K562 (cell line): ENCODE results near the gene LGR6. TPM values are rescaled to one million over a fixed set of nuclear protein-coding genes. Genes with fewer than 3 reads are reported as not detected.

ENCODE experiments used
- DIDO1 ChIP-seq: fragments of 450-650 bp; IDR thresholded peaks from 2 replicates; pipeline ENCODE4 v1.6.1; 2016; ENCODE audit warnings: low read depth, missing biosample characterization, missing genetic modification characterization
- PATZ1 ChIP-seq: fragments of 250-450 bp; sonication (Bioruptor Pico); IDR thresholded peaks from 2 replicates; pipeline ENCODE4 v1.5.0; 2020; ENCODE audit warnings: mild to moderate bottlenecking, borderline replicate concordance
- PRDM10 ChIP-seq: fragments of 450-650 bp; IDR thresholded peaks from 2 replicates; pipeline ENCODE4 v1.6.1; 2018; ENCODE audit not compliant: partially characterized antibody
- RBM39 ChIP-seq: fragments of 200-400 bp; formaldehyde crosslinking; optimal IDR thresholded peaks from 2 replicates; pipeline ENCODE3; 2018; ENCODE audit warnings: low read depth, low read length
- THAP7 ChIP-seq: fragments of 250-450 bp; sonication (Bioruptor Pico); IDR thresholded peaks from 2 replicates; pipeline ENCODE4 v1.5.0; 2021
- ZFX ChIP-seq: sonication (generic); formaldehyde crosslinking; IDR thresholded peaks from 2 replicates; pipeline ENCODE4 v1.8.0; 2022; ENCODE audit warnings: mild to moderate bottlenecking, missing genetic modification reagents, moderate library complexity
- polyA plus RNA-seq, 8 experiments: library from polyadenylated mRNA; depleted of rRNA in 4 of 8; stranded (reverse) in 5 of 8; unstranded in 3 of 8; fragments of >200 nt; fragmentation: Nextera tagmentation in 2 of 8; fragmentation: Illumina TruSeq in 1 of 8; extraction: Ambion mirVana in 2 of 8; extraction: Trizol in 1 of 8; gene quantifications; 2 replicates each; pipeline versions ENCODE4 v1.2.1 to v1.2.3, GENCODE V29; 2011 to 2014; ENCODE audit warnings: inconsistent platforms in 1 of 8, missing spikeins in 1 of 8
- total RNA-seq, 7 experiments: library from RNA; depleted of rRNA in 6 of 7; stranded (reverse); fragments of >200 nt in 6 of 7; fragmentation: Illumina TruSeq in 2 of 7; extraction: Trizol in 2 of 7; gene quantifications; 2 replicates each; pipeline versions ENCODE4 v1.2.1 to v1.2.3, GENCODE V29; 2011 to 2021; ENCODE audit warnings: low replicate concordance in 1 of 7
- TF ChIP-seq, protein P1 (sequence below): conservative IDR thresholded peaks from 2 replicates; pipeline ENCODE4 v1.6.1; 2011; ENCODE audit warnings: low read depth, mild to moderate bottlenecking, low read length; ENCODE audit not compliant: control insufficient read depth

The LGR6 gene
- total and polyA plus RNA-seq, 9 of the 15 experiments (the other 6 are each of a cell fraction or from before 2014, with no cell fraction given): 0.01 to 0.54 (median 0.17) TPM; not detected in 1

DNA sequence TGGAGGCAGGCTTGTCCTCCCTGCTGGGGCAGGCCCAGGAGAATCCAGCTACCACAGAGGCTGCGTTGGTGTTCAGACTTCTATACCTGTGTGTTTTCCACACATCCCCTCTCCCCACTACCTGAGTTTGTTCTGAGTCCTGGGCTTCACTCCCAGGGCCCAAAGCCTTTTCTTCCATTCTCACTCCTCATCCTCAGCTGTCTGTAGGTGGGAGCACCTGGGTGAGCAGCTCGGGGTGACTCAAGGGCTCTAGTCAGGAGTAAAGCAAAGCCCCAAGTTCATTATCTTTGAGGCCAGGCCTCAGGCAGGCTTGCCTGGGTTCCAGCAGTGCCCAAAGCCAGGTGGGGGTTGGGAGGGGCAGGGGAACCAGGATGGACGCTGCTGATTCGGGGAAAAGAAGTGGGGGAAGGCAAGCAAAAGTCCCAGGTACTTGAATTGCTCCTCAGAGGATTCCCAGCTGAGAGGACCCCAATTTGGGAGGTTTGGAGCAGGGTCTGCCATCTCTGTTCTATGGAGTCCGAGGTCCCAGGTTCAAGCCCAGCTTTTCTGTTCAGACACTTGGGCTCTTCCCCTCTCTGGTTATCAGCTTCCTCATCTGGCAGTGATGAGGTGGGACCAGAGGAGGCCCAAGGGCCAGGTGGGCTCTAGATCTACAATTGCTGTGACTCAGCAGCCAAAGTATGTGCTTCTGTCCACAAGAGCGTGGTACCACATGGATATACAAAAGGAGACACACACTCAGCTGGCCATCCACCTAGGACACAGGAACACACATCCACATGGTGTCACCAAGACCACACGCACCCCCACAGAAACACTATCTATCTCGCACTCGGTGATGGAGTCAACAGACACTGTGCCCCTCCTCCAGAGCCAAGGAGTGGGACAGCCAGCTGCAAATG lies 27.4 kb upstream of the LGR6 start (continued):
- TF ChIP-seq PRDM10 (peak; percentile 91), THAP7 (CRISPR knock-in tag) (no peak), DIDO1 (no peak), ZFX (CRISPR knock-in tag) (no peak), PATZ1 (CRISPR knock-in tag) (no peak), RBM39 (no peak)
- TF ChIP-seq, protein P1, sequence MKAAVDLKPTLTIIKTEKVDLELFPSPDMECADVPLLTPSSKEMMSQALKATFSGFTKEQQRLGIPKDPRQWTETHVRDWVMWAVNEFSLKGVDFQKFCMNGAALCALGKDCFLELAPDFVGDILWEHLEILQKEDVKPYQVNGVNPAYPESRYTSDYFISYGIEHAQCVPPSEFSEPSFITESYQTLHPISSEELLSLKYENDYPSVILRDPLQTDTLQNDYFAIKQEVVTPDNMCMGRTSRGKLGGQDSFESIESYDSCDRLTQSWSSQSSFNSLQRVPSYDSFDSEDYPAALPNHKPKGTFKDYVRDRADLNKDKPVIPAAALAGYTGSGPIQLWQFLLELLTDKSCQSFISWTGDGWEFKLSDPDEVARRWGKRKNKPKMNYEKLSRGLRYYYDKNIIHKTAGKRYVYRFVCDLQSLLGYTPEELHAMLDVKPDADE: peak; percentile 40; the same call in 1 of the 2 replicates
